ENCODE data around the gene KIF5C.

DNA sequence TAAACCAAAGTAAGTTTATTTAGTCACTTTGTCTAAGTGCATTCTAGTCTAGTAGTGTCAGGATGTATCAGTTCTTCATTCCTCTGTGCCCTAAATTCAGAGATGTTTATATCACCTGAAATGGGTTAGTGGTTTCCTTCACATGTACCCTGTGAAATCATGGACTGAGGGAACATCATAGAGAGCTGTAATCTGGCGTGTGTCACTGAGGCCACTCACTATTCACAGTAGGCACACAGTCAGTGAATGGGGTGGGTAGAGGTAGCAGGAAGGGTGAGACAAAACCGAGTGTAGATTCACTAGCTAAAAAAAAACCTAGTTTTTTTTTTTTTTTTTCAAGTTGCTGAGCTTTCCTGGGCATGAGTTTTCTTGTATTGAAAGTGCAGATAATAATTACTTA lies 5.6 kb downstream of the KIF5C start:
- TF ChIP-seq CTCF (optimal IDR thresholded peaks at IDR 0.05 in 1 of 3, IDR thresholded peaks at IDR 0.05 in 1 of 3, conservative IDR thresholded peaks at IDR 0.05 in 1 of 3; ENCODE audit: extremely low read depth in 1 of 3, insufficient read depth in 2 of 3, low read length in 3 of 3): no peak
- TF ChIP-seq EZH2 (IDR thresholded peaks at IDR 0.05; ENCODE audit: low read length): no peak
